Colonic mucosa (tissue), 4 donors: Measurements from ENCODE around the gene MIF. TPM values are rescaled to one million over a fixed set of nuclear protein-coding genes. Genes with fewer than 3 reads are reported as not detected.

ENCODE experiments used
- DNase-seq: peaks from one replicate; pipeline ENCODE4 v3.0.0-alpha.2; 2020
- H3K27ac ChIP-seq: fragments of 200-600 bp; one replicate; pipeline ENCODE4 v1.8.0; 2021
- H3K27me3 ChIP-seq: fragments of 200-600 bp; one replicate; pipeline ENCODE4 v1.8.0; 2021
- H3K36me3 ChIP-seq: fragments of 200-600 bp; one replicate; pipeline ENCODE4 v1.8.0; 2021
- H3K4me1 ChIP-seq: fragments of 200-600 bp; one replicate; pipeline ENCODE4 v1.8.0; 2021; ENCODE audit warnings: mild to moderate bottlenecking
- H3K4me3 ChIP-seq: fragments of 200-600 bp; one replicate; pipeline ENCODE4 v1.8.0; 2021
- H3K9ac ChIP-seq, 2 donors: one replicate each; pipeline ENCODE4 v1.7.0; 2013; ENCODE audit warnings: control low read depth in 2 of 2, low read depth in 2 of 2, low read length in 2 of 2
- H3K9me3 ChIP-seq: fragments of 200-600 bp; one replicate; pipeline ENCODE4 v1.8.0; 2021
- intact Hi-C: fragments of 100-400 bp; cut with DNase I; formaldehyde crosslinking; loops from one replicate; pipeline ENCODE4 v1.14.1; 2022
- total RNA-seq, 2 donors: library from RNA; stranded (reverse); fragmentation: NEBNext Ultra II Directional in 1 of 2; extraction: Animal tissue kit (Norgen Biotek cat#: 25700) in 1 of 2; gene quantifications; one replicate each; pipeline ENCODE4 v1.2.1, GENCODE V29; 2021
- TF ChIP-seq, protein P1 (sequence below): fragments of 200-600 bp; IDR thresholded peaks from one replicate; pipeline ENCODE4 v1.8.0; 2022; ENCODE audit warnings: antibody characterized with exemption, mild to moderate bottlenecking
- donor health status: healthy.
- donor health status: DM: no; HTN: no; CAD: no.
- donor health status: DM: no; HTN: no; CAD: no.

The MIF gene
- total RNA-seq, 2 donors from 2014 or later, result 621 to 869 TPM

DNA sequence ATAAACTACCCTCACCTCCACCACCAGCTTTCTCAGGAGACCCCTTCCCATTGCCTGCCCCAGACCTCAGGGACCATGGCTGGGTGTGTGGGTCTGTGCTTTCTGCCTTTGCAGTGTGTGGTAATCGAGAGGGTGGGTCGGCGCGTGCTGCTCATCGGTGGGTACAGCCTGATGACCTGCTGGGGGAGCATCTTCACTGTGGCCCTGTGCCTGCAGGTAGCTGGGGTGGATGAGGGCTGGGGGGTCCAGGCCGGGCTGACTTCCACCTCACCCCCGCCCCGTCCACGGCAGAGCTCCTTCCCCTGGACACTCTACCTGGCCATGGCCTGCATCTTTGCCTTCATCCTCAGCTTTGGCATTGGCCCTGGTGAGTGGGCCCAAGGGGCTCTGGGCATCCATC, 10.5 kb upstream of the MIF start:
- no peak for DNase-seq
- Histone ChIP-seq H3K27me3 (no peaks in the 10 kb centered on the region), H3K4me3 (no peak overlapping the region), H3K9me3 (no peaks in the 10 kb centered on the region), H3K9ac (no peak overlapping the region), H3K4me1 (no peaks in the 10 kb centered on the region), H3K27ac (no peak overlapping the region), H3K36me3 (no peaks in the 10 kb centered on the region)
- TF ChIP-seq, protein P1, sequence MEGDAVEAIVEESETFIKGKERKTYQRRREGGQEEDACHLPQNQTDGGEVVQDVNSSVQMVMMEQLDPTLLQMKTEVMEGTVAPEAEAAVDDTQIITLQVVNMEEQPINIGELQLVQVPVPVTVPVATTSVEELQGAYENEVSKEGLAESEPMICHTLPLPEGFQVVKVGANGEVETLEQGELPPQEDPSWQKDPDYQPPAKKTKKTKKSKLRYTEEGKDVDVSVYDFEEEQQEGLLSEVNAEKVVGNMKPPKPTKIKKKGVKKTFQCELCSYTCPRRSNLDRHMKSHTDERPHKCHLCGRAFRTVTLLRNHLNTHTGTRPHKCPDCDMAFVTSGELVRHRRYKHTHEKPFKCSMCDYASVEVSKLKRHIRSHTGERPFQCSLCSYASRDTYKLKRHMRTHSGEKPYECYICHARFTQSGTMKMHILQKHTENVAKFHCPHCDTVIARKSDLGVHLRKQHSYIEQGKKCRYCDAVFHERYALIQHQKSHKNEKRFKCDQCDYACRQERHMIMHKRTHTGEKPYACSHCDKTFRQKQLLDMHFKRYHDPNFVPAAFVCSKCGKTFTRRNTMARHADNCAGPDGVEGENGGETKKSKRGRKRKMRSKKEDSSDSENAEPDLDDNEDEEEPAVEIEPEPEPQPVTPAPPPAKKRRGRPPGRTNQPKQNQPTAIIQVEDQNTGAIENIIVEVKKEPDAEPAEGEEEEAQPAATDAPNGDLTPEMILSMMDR, result no peak
- intact Hi-C loops, result no loop called here

DNA sequence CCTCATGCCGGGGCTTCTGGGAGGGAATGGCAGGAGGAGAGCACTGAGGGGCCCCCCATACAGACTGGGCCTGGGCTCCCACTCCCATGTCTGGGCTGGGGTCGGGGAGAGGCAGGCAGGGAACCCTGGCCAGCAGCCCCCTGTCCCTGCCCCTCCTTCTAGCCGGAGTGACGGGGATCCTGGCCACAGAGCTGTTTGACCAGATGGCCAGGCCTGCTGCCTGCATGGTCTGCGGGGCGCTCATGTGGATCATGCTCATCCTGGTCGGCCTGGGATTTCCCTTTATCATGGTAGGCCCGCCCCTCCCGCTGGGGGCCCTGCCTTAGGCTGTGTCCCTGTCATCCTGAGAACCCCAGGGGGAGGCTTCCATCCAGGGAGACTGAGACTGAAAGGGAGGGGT, 10.0 kb upstream of the MIF start:
- intact Hi-C loops, result no loop called here
- no peak for DNase-seq
- H3K36me3 ChIP-seq, result no peaks in the 10 kb centered on the region

DNA sequence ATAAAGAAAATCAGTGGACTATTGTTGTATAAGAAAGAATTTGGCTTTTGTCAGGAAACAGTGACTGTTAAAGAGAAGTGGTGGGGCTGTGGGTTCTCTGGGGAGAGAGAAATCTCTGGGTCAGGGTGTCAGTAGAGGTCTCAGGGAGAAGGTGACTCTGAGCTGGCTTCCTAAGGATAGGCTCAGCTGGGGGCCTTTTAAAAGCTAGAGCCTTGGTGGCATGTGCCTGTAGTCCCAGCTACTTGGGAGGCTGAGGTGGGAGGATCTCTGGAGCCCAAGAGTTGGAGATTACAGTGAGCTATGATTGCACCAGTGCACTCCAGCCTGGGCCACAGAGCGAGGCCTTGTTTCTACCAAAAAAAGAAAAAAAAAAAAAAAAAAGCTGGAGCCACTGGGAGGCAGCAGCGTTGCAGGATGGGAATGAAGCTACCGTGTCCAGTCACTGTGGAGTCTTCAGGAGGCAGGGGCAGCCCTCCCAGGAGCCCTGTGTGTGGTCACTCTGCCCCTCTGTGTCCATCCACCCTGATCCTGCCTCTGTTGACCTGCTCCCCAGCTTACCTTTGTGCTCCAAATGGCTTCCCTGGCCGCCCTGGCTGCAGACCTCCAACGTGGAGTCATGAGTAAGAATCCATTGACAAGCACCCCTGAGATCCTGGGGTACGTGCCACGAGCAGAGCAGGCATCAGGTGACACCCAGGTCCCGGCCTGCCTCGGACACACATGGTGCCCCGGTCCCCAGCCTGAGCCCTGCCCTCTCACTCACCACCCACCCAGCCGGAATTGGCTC, 5.4 kb upstream of the MIF start:
- Histone ChIP-seq H3K27ac (no peak overlapping the region), H3K9ac (no peak overlapping the region)

More for the DNA sequence above, 10.0 kb upstream of the MIF start:
- no peak overlapping the region for H3K9ac ChIP-seq
- H3K27me3 ChIP-seq, result no peaks in the 10 kb centered on the region
- no peak overlapping the region for H3K4me3 ChIP-seq
- H3K9me3 ChIP-seq, result no peaks in the 10 kb centered on the region
- TF ChIP-seq, protein P1, result no peak
- H3K4me1 ChIP-seq, result no peaks in the 10 kb centered on the region
- no peak overlapping the region for H3K27ac ChIP-seq

DNA sequence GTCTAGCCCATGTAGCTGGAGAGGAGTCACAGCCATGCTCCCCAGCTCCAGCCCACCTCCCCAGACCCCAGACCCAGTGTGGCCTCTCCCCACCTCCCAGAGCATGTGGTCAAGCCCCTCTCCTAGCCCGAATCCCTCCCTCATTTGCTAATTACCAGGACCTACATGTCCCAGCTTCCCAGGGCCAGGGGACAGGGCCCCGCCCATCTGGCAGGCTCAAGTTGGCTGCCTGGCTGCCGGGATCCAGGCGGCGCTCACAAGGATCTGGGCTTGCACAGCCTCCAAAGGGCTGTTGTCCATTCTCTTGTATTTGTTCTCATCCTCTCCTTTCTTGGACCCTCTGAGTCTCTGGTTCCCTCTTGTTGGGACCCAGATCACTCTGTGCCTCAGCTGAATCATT, 4.6 kb upstream of the MIF start:
- no peak for DNase-seq

More for the DNA sequence above, 5.4 kb upstream of the MIF start:
- Histone ChIP-seq H3K27me3 (no peaks in the 10 kb centered on the region), H3K36me3 (no peaks in the 10 kb centered on the region), H3K4me1 (no peaks in the 10 kb centered on the region), H3K4me3 (no peak overlapping the region), H3K9me3 (no peaks in the 10 kb centered on the region)
- TF ChIP-seq, protein P1, result no peak
- intact Hi-C loops, result no loop called here
- DNase-seq, result no peak

DNA sequence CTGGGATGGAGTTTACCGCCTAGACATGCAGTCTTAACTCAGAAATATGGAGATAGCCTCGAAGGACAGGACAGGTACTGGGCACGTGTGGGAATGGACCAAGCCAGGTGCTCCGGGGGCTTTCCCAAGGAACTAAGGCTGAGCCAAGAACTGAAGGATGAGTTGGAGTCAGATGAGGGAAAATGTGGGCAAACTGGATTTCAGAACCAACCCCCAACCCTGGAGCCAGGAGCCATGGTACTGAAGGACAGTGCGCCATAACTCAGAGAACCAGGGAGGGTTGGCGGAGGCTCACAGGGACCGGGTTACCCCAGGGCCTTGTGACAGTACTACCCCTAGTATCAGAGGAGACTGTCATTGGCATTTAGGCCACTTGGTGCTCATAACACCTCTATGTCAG, 2.5 kb upstream of the MIF start:
- Histone ChIP-seq H3K27me3 (no peaks in the 10 kb centered on the region), H3K9ac (no peak overlapping the region), H3K4me1 (peaks cover 4% of the 10 kb centered on the region), H3K4me3 (no peak overlapping the region), H3K27ac (no peak overlapping the region), H3K36me3 (peaks cover 2% of the 10 kb centered on the region), H3K9me3 (no peaks in the 10 kb centered on the region)
- TF ChIP-seq, protein P1, result no peak
- DNase-seq, result no peak
- intact Hi-C loops, result no loop called here

More for the DNA sequence above, 4.6 kb upstream of the MIF start:
- no peaks in the 10 kb centered on the region for H3K9me3 ChIP-seq
- H3K9ac ChIP-seq, result no peak overlapping the region
- intact Hi-C loops, result no loop called here
- no peaks in the 10 kb centered on the region for H3K36me3 ChIP-seq
- H3K27ac ChIP-seq, result no peak overlapping the region
- no peaks in the 10 kb centered on the region for H3K27me3 ChIP-seq
- no peaks in the 10 kb centered on the region for H3K4me1 ChIP-seq
- no peak overlapping the region for H3K4me3 ChIP-seq
- TF ChIP-seq, protein P1, result no peak
